H9 (cell line): ENCODE data around the gene ZNF474. TPM values are rescaled to one million over a fixed set of nuclear protein-coding genes. Genes with fewer than 3 reads are reported as not detected.

Source experiments
- DNase-seq: peaks from one replicate; pipeline ENCODE4 v3.0.0-alpha.2; 2017
- H2AFZ ChIP-seq: one replicate; pipeline ENCODE4 v1.6.1; 2013; ENCODE audit warnings: mild to moderate bottlenecking, low read length, control low read depth, moderate library complexity
- H2AK5ac ChIP-seq: 2 replicates; pipeline ENCODE4 v1.6.1; 2013; ENCODE audit warnings: low read length, control low read depth, mixed read lengths; ENCODE audit not compliant: insufficient read length
- H2BK120ac ChIP-seq: one replicate; pipeline ENCODE4 v1.6.1; 2013; ENCODE audit warnings: low read depth, mild to moderate bottlenecking, low read length, control low read depth, inconsistent platforms; ENCODE audit not compliant: poor library complexity, severe bottlenecking
- H2BK12ac ChIP-seq: 2 replicates; pipeline ENCODE4 v1.6.1; 2013; ENCODE audit warnings: low read length, control low read depth, mixed read lengths, low read depth; ENCODE audit not compliant: insufficient read length
- H2BK15ac ChIP-seq: 2 replicates; pipeline ENCODE4 v1.6.1; 2013; ENCODE audit warnings: low read depth, low read length, control low read depth
- H2BK20ac ChIP-seq: one replicate; pipeline ENCODE4 v1.6.1; 2013; ENCODE audit warnings: low read depth, mild to moderate bottlenecking, low read length, control low read depth, inconsistent platforms; ENCODE audit not compliant: poor library complexity, severe bottlenecking
- H2BK5ac ChIP-seq: 2 replicates; pipeline ENCODE4 v1.6.1; 2013; ENCODE audit warnings: low read length, control low read depth, mixed read lengths; ENCODE audit not compliant: insufficient read length
- H3K14ac ChIP-seq: 2 replicates; pipeline ENCODE4 v1.6.1; 2013; ENCODE audit warnings: low read length, control low read depth; ENCODE audit not compliant: insufficient read depth
- H3K18ac ChIP-seq: 2 replicates; pipeline ENCODE4 v1.6.1; 2013; ENCODE audit warnings: low read depth, mild to moderate bottlenecking, mixed read lengths, low read length, control low read depth; ENCODE audit not compliant: insufficient read length
- H3K23ac ChIP-seq: 2 replicates; pipeline ENCODE4 v1.6.1; 2013; ENCODE audit warnings: low read length, control low read depth, mixed read lengths, low read depth; ENCODE audit not compliant: insufficient read length
- H3K23me2 ChIP-seq: 2 replicates; pipeline ENCODE4 v1.6.1; 2013; ENCODE audit warnings: low read depth, mild to moderate bottlenecking, mixed read lengths, low read length, control low read depth; ENCODE audit not compliant: insufficient read length, poor library complexity, severe bottlenecking
- H3K27ac ChIP-seq: 2 replicates; pipeline ENCODE4 v1.5.1; 2013; ENCODE audit warnings: low read length, control low read depth, mixed read lengths, low read depth; ENCODE audit not compliant: insufficient read length
- H3K27me3 ChIP-seq: 2 replicates; pipeline ENCODE4 v1.6.1; 2013; ENCODE audit warnings: low read length, control low read depth, inconsistent platforms; ENCODE audit not compliant: insufficient read depth
- H3K4ac ChIP-seq: 2 replicates; pipeline ENCODE4 v1.6.1; 2013; ENCODE audit warnings: low read depth, mild to moderate bottlenecking, control low read depth, inconsistent platforms, low read length, moderate library complexity
- H3K4me1 ChIP-seq: 2 replicates; pipeline ENCODE4 v1.6.1; 2013; ENCODE audit warnings: low read length, control low read depth, inconsistent platforms; ENCODE audit not compliant: insufficient read depth
- H3K4me2 ChIP-seq: 2 replicates; pipeline ENCODE4 v1.6.1; 2013; ENCODE audit warnings: low read length, control low read depth, mixed read lengths; ENCODE audit not compliant: insufficient read length, insufficient read depth
- H3K56ac ChIP-seq: 2 replicates; pipeline ENCODE4 v1.6.1; 2013; ENCODE audit warnings: low read depth, mild to moderate bottlenecking, mixed read lengths, low read length, control low read depth; ENCODE audit not compliant: insufficient read length
- H3K79me1 ChIP-seq: 2 replicates; pipeline ENCODE4 v1.6.1; 2013; ENCODE audit warnings: low read depth, mild to moderate bottlenecking, moderate library complexity, low read length, control low read depth, inconsistent platforms; ENCODE audit not compliant: insufficient read depth, poor library complexity, severe bottlenecking
- H3K79me2 ChIP-seq: 2 replicates; pipeline ENCODE4 v1.6.1; 2013; ENCODE audit warnings: low read length, control low read depth, inconsistent platforms; ENCODE audit not compliant: insufficient read depth
- H3K9ac ChIP-seq: 2 replicates; pipeline ENCODE4 v1.6.1; 2013; ENCODE audit warnings: low read length, control low read depth, mixed read lengths; ENCODE audit not compliant: insufficient read length; ENCODE audit errors: extremely low read depth
- H3K9me3 ChIP-seq: one replicate; pipeline ENCODE4 v1.6.1; 2013; ENCODE audit warnings: low read depth, low read length, inconsistent platforms; ENCODE audit not compliant: control insufficient read depth
- H3T11ph ChIP-seq: one replicate; pipeline ENCODE4 v1.6.1; 2013; ENCODE audit warnings: mild to moderate bottlenecking, low read length, control low read depth, inconsistent platforms
- H4K20me1 ChIP-seq: one replicate; pipeline ENCODE4 v1.6.1; 2013; ENCODE audit not compliant: control insufficient read depth, insufficient read length, insufficient read depth
- H4K5ac ChIP-seq: 2 replicates; pipeline ENCODE4 v1.6.1; 2013; ENCODE audit warnings: low read depth, mild to moderate bottlenecking, mixed read lengths, low read length, control low read depth; ENCODE audit not compliant: insufficient read length
- H4K8ac ChIP-seq: replicated peaks from 2 replicates; pipeline ENCODE4 v1.6.1; 2013; ENCODE audit warnings: low read length, control low read depth, mixed read lengths, low read depth; ENCODE audit not compliant: insufficient read length
- H4K91ac ChIP-seq: 2 replicates; pipeline ENCODE4 v1.6.1; 2013; ENCODE audit warnings: low read depth, mild to moderate bottlenecking, moderate library complexity, mixed read lengths, low read length, control low read depth; ENCODE audit not compliant: insufficient read length
- H3K27ac Mint-ChIP-seq, 3 experiments: 2 replicates in 2 of 3; 3 replicates in 1 of 3; pipeline ENCODE4 v1.8.0; 2020 to 2021; ENCODE audit warnings: mixed read lengths in 3 of 3, mild to moderate bottlenecking in 1 of 3, moderate library complexity in 1 of 3
- H3K27me3 Mint-ChIP-seq: 2 replicates; pipeline ENCODE4 v1.8.0; 2021; ENCODE audit warnings: low read depth, mild to moderate bottlenecking, moderate library complexity, mixed read lengths
- H3K36me3 Mint-ChIP-seq, 3 experiments: 2 replicates in 2 of 3; 3 replicates in 1 of 3; pipeline ENCODE4 v1.8.0; 2020 to 2021; ENCODE audit warnings: low read depth in 3 of 3, mixed read lengths in 3 of 3; ENCODE audit not compliant: insufficient read depth in 1 of 3
- H3K4me1 Mint-ChIP-seq, 2 experiments: 2 replicates each; pipeline ENCODE4 v1.8.0; 2020; ENCODE audit warnings: mixed read lengths in 2 of 2
- H3K4me3 Mint-ChIP-seq, 2 experiments: 2 replicates in 1 of 2; 3 replicates in 1 of 2; pipeline ENCODE4 v1.8.0; 2020 to 2021; ENCODE audit warnings: mild to moderate bottlenecking in 2 of 2, mixed read lengths in 2 of 2, moderate library complexity in 1 of 2
- H3K9me3 Mint-ChIP-seq, 2 experiments: 2 replicates in 1 of 2; 3 replicates in 1 of 2; pipeline ENCODE4 v1.8.0; 2020; ENCODE audit warnings: mild to moderate bottlenecking in 2 of 2, mixed read lengths in 2 of 2, moderate library complexity in 1 of 2
- WGBS: extraction: QIAGEN DNeasy Blood & Tissue Kit; methylation state at CpG from one replicate; pipeline ENCODE4 v1.1.7; 2013; ENCODE audit warnings: missing lambda C conversion rate, low lambda C conversion rate, mixed read lengths; ENCODE audit not compliant: insufficient read length; ENCODE audit errors: extremely low coverage; 5-methylcytosine and 5-hydroxymethylcytosine counted together
- total RNA-seq: library from RNA; stranded (reverse); gene quantifications from 2 replicates; pipeline ENCODE4 v1.2.1, GENCODE V29; 2021
- TF ChIP-seq, protein P1 (sequence below): fragments of 200-600 bp; sonication (generic); conservative IDR thresholded peaks from 3 replicates; pipeline ENCODE4 v1.8.0; 2021; ENCODE audit warnings: antibody characterized with exemption, mild to moderate bottlenecking

ZNF474 gene
- total RNA-seq, 1 experiment from 2014 or later, result not detected

GRCh38 chr5:122177161-122177560, 47.8 kb downstream of the ZNF474 start:
- Histone ChIP-seq H3K9me3 (no peaks in the 10 kb centered on the region), H4K20me1 (no peaks in the 10 kb centered on the region), H2BK12ac (no peak overlapping the region), H3K79me1 (no peaks in the 10 kb centered on the region), H4K8ac (no peak overlapping the region), H4K91ac (no peak overlapping the region), H2BK120ac (no peak overlapping the region), H3K56ac (no peak overlapping the region), H3K4me2 (no peak overlapping the region), H3K79me2 (no peaks in the 10 kb centered on the region), H3K27ac (no peak overlapping the region), H3K18ac (no peak overlapping the region), H3K4ac (no peak overlapping the region), H2BK5ac (no peak overlapping the region), H3T11ph (no peak overlapping the region), H2AFZ (no peak overlapping the region), H4K5ac (no peak overlapping the region), H2BK15ac (no peak overlapping the region), H3K27me3 (no peaks in the 10 kb centered on the region), H3K23me2 (no peaks in the 10 kb centered on the region), H2BK20ac (no peak overlapping the region), H3K9ac (no peak overlapping the region), H3K23ac (no peak overlapping the region), H3K14ac (no peak overlapping the region), H2AK5ac (no peak overlapping the region), H3K4me1 (peaks cover 2% of the 10 kb centered on the region; the same call in 1 of the 2 replicates)
- Mint-ChIP-seq H3K4me3 (no peak overlapping the region), H3K27ac (no peak overlapping the region), H3K27me3 (no peaks in the 10 kb centered on the region), H3K4me1 (peaks cover 11 to 17% of the 10 kb centered on the region in 2 experiments), H3K36me3 (no peaks in the 10 kb centered on the region), H3K9me3 (no peaks in the 10 kb centered on the region; a peak in 1 of 5 replicates)
- DNase-seq, result no peak
- WGBS, result no CpG with 5 or more reads among the region's 2 CpGs
- TF ChIP-seq, protein P1, sequence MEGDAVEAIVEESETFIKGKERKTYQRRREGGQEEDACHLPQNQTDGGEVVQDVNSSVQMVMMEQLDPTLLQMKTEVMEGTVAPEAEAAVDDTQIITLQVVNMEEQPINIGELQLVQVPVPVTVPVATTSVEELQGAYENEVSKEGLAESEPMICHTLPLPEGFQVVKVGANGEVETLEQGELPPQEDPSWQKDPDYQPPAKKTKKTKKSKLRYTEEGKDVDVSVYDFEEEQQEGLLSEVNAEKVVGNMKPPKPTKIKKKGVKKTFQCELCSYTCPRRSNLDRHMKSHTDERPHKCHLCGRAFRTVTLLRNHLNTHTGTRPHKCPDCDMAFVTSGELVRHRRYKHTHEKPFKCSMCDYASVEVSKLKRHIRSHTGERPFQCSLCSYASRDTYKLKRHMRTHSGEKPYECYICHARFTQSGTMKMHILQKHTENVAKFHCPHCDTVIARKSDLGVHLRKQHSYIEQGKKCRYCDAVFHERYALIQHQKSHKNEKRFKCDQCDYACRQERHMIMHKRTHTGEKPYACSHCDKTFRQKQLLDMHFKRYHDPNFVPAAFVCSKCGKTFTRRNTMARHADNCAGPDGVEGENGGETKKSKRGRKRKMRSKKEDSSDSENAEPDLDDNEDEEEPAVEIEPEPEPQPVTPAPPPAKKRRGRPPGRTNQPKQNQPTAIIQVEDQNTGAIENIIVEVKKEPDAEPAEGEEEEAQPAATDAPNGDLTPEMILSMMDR, result no peak
